ENCODE results near the gene RFX4. TPM values are rescaled to one million over a fixed set of nuclear protein-coding genes. Genes with fewer than 3 reads are reported as not detected.
"Not testable (repeated sequence)": the region's sequence is repeated elsewhere in the genome, so short reads cannot be mapped to it uniquely, and the experiment has no call there.

Gene RFX4
- total and polyA plus RNA-seq, 4 experiments from 2014 or later, result not detected

DNA sequence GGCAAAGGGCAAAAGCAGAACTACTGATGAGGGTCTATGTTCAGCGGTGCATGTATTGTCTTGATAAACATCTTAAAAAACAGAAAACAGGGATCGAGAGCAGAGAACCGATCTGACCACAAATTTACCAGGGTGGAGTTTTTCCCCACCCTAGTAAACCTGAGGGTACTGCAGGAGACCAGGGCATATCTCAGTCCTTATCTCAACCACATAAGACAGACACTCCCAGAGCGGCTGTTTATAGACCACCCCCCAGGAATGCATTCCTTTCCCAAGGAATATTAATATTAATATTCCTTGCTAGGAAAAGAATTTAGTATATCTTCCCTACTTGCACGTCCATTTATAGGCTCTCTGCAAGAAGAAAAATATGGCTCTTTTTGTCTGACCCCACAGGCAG is 37.8 kb downstream of the RFX4 start:
- H3K4me1 Mint-ChIP-seq, H3K27ac Mint-ChIP-seq: not testable (repeated sequence)

DNA sequence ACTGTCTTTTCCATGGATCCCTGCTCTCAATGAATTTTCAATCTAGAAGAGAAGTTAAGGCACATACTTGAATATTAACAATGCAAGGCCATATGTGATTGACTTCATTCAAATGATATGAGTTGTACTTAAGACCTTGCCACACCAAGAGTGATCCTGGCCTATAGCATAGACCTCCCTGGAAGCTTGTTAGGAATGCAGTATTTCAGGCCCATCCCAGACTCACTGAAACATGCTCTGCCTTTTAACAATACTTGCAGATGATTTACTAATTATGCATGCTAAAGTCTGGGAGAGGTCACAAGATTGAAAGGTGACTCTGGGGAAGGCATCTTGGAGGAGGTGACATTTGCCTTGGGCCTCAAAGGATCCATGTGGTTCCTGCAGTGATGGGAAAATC is 43.2 kb downstream of the RFX4 start:
- Mint-ChIP-seq H3K9me3 (peaks cover 0 to 11% (median 9%) of the 10 kb centered on the region in 8 donors), H3K36me3 (no peaks in the 10 kb centered on the region), H3K27ac (peak overlapping the region in 1 of 7 donors; percentile 85), H3K27me3 (peaks cover 5 to 8% of the 10 kb centered on the region in 2 donors), H3K4me3 (no peak overlapping the region), H3K4me1 (no peaks in the 10 kb centered on the region)
- Histone ChIP-seq H3K9me3 (ENCODE audit: control insufficient read depth in 1 of 2, low read length in 2 of 2) (no peaks in the 10 kb centered on the region), H3K36me3 (ENCODE audit: insufficient read depth, low read length) (no peaks in the 10 kb centered on the region), H3K4me1 (ENCODE audit: insufficient read depth, low read length) (no peaks in the 10 kb centered on the region), H3K4me3 (ENCODE audit: low read length in 2 of 2) (no peak overlapping the region), H3K27me3 (ENCODE audit: insufficient read depth, low read length) (no peaks in the 10 kb centered on the region), H3K27ac (ENCODE audit: low read depth, low read length) (no peak overlapping the region)
- CTCF ChIA-PET (ENCODE audit: partially characterized antibody), result no interaction called here
- POLR2A ChIA-PET (ENCODE audit: partially characterized antibody), result no interaction called here
- DNase-seq, result no peak
- intact Hi-C loops (cut with micrococcal nuclease), result no loop called here

More for the DNA sequence above, 37.8 kb downstream of the RFX4 start:
- H3K4me1 ChIP-seq (ENCODE audit: insufficient read depth, low read length); H3K4me3 ChIP-seq (ENCODE audit: low read length in 2 of 2); H3K27me3 ChIP-seq (ENCODE audit: insufficient read depth, low read length); POLR2A ChIA-PET (ENCODE audit: partially characterized antibody); DNase-seq; H3K36me3 ChIP-seq (ENCODE audit: insufficient read depth, low read length); H3K36me3 Mint-ChIP-seq; intact Hi-C loops (cut with micrococcal nuclease); H3K9me3 ChIP-seq (ENCODE audit: control insufficient read depth in 1 of 2, low read length in 2 of 2); CTCF ChIA-PET (ENCODE audit: partially characterized antibody); H3K27ac ChIP-seq (ENCODE audit: low read depth, low read length): not testable (repeated sequence)
- peak overlapping the region in 1 of 8 donors; percentile 57 for H3K4me3 Mint-ChIP-seq
- H3K9me3 Mint-ChIP-seq, result peaks cover 5 to 37% (median 28%) of the 10 kb centered on the region in 8 donors
- H3K27me3 Mint-ChIP-seq, result peaks cover 14 to 17% of the 10 kb centered on the region in 2 donors

DNA sequence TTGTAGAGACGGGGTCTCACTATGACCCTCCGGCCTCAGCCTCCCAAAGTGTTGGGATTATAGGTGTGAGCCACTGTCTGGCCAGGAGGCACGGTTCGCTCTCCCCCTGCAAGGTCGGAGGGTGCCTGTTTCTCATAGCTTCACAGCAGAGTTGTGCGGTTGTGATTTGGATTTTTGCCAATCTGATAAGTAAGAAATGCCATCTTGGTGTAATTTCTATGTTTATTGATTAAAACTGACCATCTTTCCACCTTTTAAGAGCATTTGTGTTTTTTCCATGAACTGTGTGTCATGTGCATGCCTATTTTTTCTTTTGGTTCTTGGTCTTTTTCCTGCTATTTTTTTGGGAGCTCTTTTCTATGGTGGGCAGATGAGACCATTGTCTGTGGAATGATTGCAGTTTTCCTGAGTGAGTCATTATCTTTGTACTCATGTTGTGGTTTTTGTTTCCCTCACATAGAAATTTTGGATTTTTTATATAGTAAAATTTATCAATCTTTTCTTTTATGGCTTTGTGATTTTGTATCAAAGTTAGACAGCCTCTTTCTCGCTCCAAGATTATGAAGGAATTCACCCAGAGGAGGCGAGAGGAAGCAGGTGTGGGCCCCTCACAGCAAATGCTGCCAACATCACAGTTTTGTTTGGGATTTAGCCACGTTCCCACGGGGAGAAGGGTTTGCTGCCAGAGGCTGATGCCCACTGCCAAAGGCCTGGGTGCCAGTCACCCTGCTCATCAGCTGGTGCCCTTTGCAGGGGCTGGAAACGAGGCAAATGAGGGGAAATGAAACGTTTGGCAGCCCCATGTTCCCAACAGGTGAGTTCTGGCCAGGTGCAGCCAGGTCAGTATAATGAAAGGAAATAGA is 47.2 kb downstream of the RFX4 start:
- no peak overlapping the region for H3K4me3 Mint-ChIP-seq
- no peaks in the 10 kb centered on the region for H3K36me3 Mint-ChIP-seq
- peak in 1 of 5 donors; percentile 0 for DNase-seq
- H3K4me1 Mint-ChIP-seq, result no peaks in the 10 kb centered on the region
- POLR2A ChIA-PET (ENCODE audit: partially characterized antibody), result no interaction called here
- CTCF ChIA-PET (ENCODE audit: partially characterized antibody), result interaction anchor here (1.2 kb wide), 1 partner anchor 12 kb away, joined by 3 read pairs; no protein-coding TSS in a partner anchor
- no peaks in the 10 kb centered on the region for H3K9me3 Mint-ChIP-seq
- H3K9me3 ChIP-seq (ENCODE audit: control insufficient read depth in 1 of 2, low read length in 2 of 2), result no peaks in the 10 kb centered on the region
- H3K27ac ChIP-seq (ENCODE audit: low read depth, low read length), result no peak overlapping the region
- no peaks in the 10 kb centered on the region for H3K36me3 ChIP-seq (ENCODE audit: insufficient read depth, low read length)
- peak overlapping the region in 1 of 7 donors; percentile 29 for H3K27ac Mint-ChIP-seq
- no peaks in the 10 kb centered on the region for H3K27me3 ChIP-seq (ENCODE audit: insufficient read depth, low read length)
- H3K4me3 ChIP-seq (ENCODE audit: low read length in 2 of 2), result no peak overlapping the region
- peaks cover 2% of the 10 kb centered on the region in 2 donors for H3K27me3 Mint-ChIP-seq
- intact Hi-C loops (cut with micrococcal nuclease), result no loop called here
- H3K4me1 ChIP-seq (ENCODE audit: insufficient read depth, low read length), result no peaks in the 10 kb centered on the region

DNA sequence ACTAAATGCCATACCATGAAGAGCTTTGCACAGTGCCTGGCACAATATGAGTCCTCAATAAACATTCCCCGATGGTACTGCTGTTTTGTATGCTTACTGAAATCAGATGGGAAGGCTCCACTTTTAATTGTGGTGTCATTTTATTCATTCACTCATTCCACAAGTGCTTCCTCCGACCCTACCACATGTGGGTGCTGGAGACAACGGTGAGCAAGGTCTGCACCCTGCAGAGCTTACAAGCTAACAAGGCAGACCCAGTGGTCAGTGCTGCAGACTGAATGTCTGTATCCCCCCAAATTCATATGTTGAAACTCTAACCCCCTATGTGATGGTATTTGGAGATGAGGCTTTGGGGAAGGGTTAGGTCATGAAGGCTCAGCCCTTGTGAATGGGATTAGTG is 48.3 kb downstream of the RFX4 start:
- Mint-ChIP-seq H3K36me3 (no peaks in the 10 kb centered on the region), H3K9me3 (no peaks in the 10 kb centered on the region), H3K4me3 (no peak overlapping the region), H3K4me1 (no peaks in the 10 kb centered on the region), H3K27me3 (peaks cover under 1 to 7% of the 10 kb centered on the region in 2 donors), H3K27ac (no peak overlapping the region)
- Histone ChIP-seq H3K27me3 (ENCODE audit: insufficient read depth, low read length) (no peaks in the 10 kb centered on the region), H3K36me3 (ENCODE audit: insufficient read depth, low read length) (no peaks in the 10 kb centered on the region), H3K27ac (ENCODE audit: low read depth, low read length) (no peak overlapping the region), H3K4me3 (ENCODE audit: low read length in 2 of 2) (no peak overlapping the region), H3K4me1 (ENCODE audit: insufficient read depth, low read length) (no peaks in the 10 kb centered on the region), H3K9me3 (ENCODE audit: control insufficient read depth in 1 of 2, low read length in 2 of 2) (no peaks in the 10 kb centered on the region)
- intact Hi-C loops (cut with micrococcal nuclease), result no loop called here
- ChIA-PET CTCF (ENCODE audit: partially characterized antibody) (no interaction called here), POLR2A (ENCODE audit: partially characterized antibody) (no interaction called here)
- no peak for DNase-seq

DNA sequence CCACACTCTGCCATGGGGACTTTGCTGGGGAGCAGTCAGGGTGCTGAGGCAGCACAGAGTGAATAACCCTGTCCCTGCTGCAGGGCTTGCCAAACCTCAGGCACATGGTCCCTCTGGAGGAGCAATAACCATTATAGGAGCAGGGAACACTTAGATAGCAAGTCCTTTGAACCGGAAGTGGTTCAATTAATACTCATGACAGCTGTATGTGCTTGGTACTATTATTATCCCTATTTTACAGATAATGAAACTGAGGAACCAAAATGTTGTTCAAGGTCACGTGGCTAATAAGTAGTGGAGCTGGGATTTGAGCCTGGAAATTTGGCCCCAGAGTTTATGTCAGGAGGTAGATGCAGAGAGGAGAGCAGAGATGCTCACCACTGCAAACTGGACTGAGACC is 49.0 kb downstream of the RFX4 start:
- Mint-ChIP-seq H3K4me3 (no peak overlapping the region), H3K9me3 (no peaks in the 10 kb centered on the region), H3K27me3 (peaks cover 0 to 7% of the 10 kb centered on the region in 2 donors), H3K36me3 (no peaks in the 10 kb centered on the region), H3K4me1 (no peaks in the 10 kb centered on the region), H3K27ac (no peak overlapping the region)
- H3K27me3 ChIP-seq (ENCODE audit: insufficient read depth, low read length), result no peaks in the 10 kb centered on the region
- intact Hi-C loops (cut with micrococcal nuclease), result no loop called here
- POLR2A ChIA-PET (ENCODE audit: partially characterized antibody), result no interaction called here
- no peaks in the 10 kb centered on the region for H3K4me1 ChIP-seq (ENCODE audit: insufficient read depth, low read length)
- H3K27ac ChIP-seq (ENCODE audit: low read depth, low read length), result no peak overlapping the region
- no peak for DNase-seq
- CTCF ChIA-PET (ENCODE audit: partially characterized antibody), result no interaction called here
- no peaks in the 10 kb centered on the region for H3K9me3 ChIP-seq (ENCODE audit: control insufficient read depth in 1 of 2, low read length in 2 of 2)
- H3K36me3 ChIP-seq (ENCODE audit: insufficient read depth, low read length), result no peaks in the 10 kb centered on the region
- no peak overlapping the region for H3K4me3 ChIP-seq (ENCODE audit: low read length in 2 of 2)

DNA sequence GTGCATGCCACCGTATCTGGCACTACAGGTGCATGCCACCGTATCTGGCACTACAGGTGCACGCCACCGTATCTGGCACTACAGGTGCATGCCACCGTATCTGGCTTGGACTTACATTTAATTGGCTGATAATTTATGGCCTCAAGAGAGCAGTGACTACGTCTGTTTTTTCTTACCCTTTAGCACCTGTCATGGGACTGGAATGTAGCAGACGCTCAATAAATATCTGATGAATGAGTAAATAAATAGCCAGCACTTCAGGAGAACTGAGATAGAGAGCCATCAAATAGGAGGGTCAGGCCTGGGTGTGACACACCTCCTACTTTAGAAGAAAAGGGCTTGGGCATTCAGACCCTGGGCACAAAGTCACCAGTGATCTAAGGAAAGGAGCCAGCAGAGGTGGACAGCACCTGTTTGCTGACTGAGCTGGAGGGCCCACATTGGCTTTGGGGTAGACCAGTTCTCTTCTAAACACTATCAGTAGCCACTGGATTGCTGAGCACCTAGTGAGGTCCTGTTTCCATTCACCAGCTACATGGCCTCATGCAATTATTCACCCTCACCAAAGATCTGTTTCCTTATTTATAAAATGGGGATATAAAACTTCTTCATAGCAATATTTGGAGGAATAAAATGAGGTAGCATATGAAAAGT is 50.1 kb downstream of the RFX4 start:
- CTCF ChIA-PET (ENCODE audit: partially characterized antibody), result no interaction called here
- H3K9me3 Mint-ChIP-seq, result no peaks in the 10 kb centered on the region
- H3K4me3 ChIP-seq (ENCODE audit: low read length in 2 of 2), result no peak overlapping the region
- H3K27ac ChIP-seq (ENCODE audit: low read depth, low read length), result no peak overlapping the region
- H3K9me3 ChIP-seq (ENCODE audit: control insufficient read depth in 1 of 2, low read length in 2 of 2), result no peaks in the 10 kb centered on the region
- H3K27me3 Mint-ChIP-seq, result peaks cover 0 to 6% of the 10 kb centered on the region in 2 donors
- H3K27ac Mint-ChIP-seq, result no peak overlapping the region
- H3K4me1 ChIP-seq (ENCODE audit: insufficient read depth, low read length), result no peaks in the 10 kb centered on the region
- no peaks in the 10 kb centered on the region for H3K27me3 ChIP-seq (ENCODE audit: insufficient read depth, low read length)
- no peak overlapping the region for H3K4me3 Mint-ChIP-seq
- no peaks in the 10 kb centered on the region for H3K36me3 Mint-ChIP-seq
- POLR2A ChIA-PET (ENCODE audit: partially characterized antibody), result no interaction called here
- no peaks in the 10 kb centered on the region for H3K4me1 Mint-ChIP-seq
- no peaks in the 10 kb centered on the region for H3K36me3 ChIP-seq (ENCODE audit: insufficient read depth, low read length)
- intact Hi-C loops (cut with micrococcal nuclease), result no loop called here
- DNase-seq, result no peak

DNA sequence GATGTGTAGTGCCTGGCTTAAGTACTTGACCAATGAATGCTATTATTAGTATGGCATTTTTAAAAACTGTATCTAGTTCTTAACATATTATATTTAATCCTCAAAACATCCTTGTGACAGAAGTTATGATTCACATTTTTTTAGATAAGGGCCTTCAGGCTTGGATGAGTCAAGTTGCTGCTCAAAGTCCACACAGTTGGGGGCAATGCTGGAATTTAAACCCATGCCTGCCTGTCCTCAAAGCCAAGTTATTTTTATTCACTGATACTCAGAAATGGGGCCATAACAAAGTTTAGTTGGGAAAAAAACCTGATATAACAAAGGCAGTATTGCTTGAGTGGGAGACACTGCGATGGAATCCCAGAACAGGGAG is 50.6 kb downstream of the RFX4 start:
- H3K27me3 ChIP-seq (ENCODE audit: insufficient read depth, low read length), result no peaks in the 10 kb centered on the region
- no peaks in the 10 kb centered on the region for H3K4me1 Mint-ChIP-seq
- H3K36me3 ChIP-seq (ENCODE audit: insufficient read depth, low read length), result no peaks in the 10 kb centered on the region
- no peaks in the 10 kb centered on the region for H3K4me1 ChIP-seq (ENCODE audit: insufficient read depth, low read length)
- no peaks in the 10 kb centered on the region for H3K36me3 Mint-ChIP-seq
- no peak overlapping the region for H3K27ac Mint-ChIP-seq
- CTCF ChIA-PET (ENCODE audit: partially characterized antibody), result no interaction called here
- no peak overlapping the region for H3K4me3 ChIP-seq (ENCODE audit: low read length in 2 of 2)
- no peaks in the 10 kb centered on the region for H3K9me3 Mint-ChIP-seq
- no peak overlapping the region for H3K4me3 Mint-ChIP-seq
- no peaks in the 10 kb centered on the region for H3K9me3 ChIP-seq (ENCODE audit: control insufficient read depth in 1 of 2, low read length in 2 of 2)
- no peak for DNase-seq
- H3K27me3 Mint-ChIP-seq, result peaks cover 0 to 4% of the 10 kb centered on the region in 2 donors
- POLR2A ChIA-PET (ENCODE audit: partially characterized antibody), result no interaction called here
- intact Hi-C loops (cut with micrococcal nuclease), result no loop called here
- H3K27ac ChIP-seq (ENCODE audit: low read depth, low read length), result no peak overlapping the region

Data from CD4-positive, alpha-beta memory T cell (primary cell).